GM18873 (cell line): Measurements from ENCODE around the gene ADAM12.

ENCODE experiments used
- ATAC-seq: cut with Tn5 transposase; IDR thresholded peaks from one replicate; pipeline ENCODE4 v1.9.1; 2021; ENCODE audit warnings: mild to moderate bottlenecking, moderate library complexity, moderate number of reproducible peaks; ENCODE audit not compliant: unreplicated experiment, low FRiP score

The ADAM12 gene

DNA sequence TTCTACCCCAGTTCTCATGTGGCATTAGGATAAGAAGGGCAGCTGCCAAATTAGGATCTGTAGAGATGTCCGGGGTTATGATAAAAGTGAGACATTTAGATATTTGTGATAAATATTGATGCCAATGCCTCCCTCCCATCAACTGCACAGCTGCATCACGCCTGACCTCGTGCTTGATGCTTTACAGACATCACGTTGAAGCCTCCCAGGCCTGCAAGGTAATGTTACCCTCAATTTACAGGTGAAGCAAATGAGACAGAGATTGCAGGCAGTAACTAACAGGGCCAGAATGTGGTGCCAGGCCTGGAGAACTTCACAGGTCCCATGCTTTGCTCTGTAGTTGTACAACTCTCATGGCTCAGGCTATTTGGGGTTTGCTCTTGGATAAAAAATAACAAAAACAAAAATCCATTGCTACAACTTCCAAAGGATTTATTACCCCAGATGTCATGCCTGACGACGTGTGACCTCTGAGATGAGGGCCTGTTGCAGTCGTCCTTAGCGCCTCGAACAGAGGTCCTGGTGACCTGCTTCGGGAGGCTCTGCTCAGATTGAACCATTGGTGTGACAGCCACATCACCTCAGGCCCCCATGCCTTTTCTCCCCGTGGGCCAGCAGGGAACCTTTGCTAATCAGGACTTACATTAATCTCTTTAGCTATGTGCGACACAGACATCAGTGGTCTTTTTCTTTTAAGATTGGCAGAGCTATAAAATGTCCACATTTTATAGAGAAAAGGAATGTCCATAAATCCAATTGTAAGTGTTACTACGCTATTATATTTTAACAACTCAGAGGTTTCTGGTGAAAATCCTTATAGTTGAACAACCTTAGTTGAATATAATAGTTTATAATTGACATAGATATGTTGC lies 169.3 kb downstream of the ADAM12 start:
- ATAC-seq = no peak

- no peak for ATAC-seq
Measured at GRCh38 chr10:126218174-126218573, 170.1 kb downstream of the ADAM12 start.

DNA sequence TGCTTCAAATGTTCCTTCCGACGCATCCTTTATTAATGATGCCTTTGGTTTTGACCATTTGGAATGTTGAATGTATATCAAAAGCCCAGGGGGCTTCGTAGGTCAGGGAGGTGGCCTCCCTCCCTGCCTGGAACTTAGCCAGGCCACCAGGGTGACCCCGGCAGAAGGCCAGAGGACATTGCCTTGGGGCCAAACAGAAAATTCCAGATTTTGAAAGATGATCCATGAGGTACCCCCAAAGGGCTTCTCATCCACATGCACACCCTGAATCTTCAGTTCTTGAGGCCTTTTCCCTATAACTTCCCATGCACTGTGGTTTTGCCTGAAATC lies 171.7 kb downstream of the ADAM12 start:
- ATAC-seq = no peak

- ATAC-seq = no peak
Measured at GRCh38 chr10:126215746-126216631, 172.3 kb downstream of the ADAM12 start.

DNA sequence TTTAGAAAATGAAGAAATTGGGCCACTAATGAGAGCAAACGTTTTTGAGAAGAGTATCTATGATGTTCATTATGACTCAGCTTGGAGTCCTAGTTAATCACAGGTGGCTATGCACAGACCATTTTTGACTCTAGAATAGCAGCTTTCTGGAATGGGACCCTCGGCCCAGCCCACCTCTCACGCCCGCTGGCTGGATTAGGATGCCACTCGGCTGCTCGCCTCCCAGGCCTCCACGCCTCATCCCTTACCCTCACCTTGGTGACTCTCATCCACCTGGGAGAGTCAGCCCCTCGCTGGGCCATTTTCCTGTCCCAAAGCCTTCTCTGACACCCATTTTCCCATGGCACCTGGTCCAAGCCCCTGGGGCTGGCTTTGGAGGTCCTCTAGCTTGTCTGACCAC lies 173.6 kb downstream of the ADAM12 start:
- no peak for ATAC-seq

DNA sequence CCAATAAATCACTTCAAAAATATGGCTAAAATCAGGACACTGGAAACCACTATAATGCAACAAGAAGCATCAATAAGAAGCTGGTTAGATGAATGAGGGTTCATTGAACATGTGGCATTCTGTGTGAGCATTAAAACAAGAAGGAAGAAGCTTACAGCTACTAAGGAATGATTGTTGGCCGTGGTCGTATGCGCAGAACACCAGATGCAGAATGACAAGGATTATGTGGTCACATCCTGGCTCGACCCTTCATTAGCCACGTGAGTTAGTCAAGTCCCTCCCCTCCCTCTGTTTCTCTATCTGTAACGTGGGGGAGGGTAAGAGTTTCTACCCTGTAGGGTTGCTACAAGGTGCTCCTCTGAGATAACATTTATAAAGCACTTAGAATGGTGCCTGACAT lies 174.3 kb downstream of the ADAM12 start:
- ATAC-seq = no peak

GRCh38 chr10:126212738-126213137 lies 175.5 kb downstream of the ADAM12 start:
- no peak for ATAC-seq

DNA sequence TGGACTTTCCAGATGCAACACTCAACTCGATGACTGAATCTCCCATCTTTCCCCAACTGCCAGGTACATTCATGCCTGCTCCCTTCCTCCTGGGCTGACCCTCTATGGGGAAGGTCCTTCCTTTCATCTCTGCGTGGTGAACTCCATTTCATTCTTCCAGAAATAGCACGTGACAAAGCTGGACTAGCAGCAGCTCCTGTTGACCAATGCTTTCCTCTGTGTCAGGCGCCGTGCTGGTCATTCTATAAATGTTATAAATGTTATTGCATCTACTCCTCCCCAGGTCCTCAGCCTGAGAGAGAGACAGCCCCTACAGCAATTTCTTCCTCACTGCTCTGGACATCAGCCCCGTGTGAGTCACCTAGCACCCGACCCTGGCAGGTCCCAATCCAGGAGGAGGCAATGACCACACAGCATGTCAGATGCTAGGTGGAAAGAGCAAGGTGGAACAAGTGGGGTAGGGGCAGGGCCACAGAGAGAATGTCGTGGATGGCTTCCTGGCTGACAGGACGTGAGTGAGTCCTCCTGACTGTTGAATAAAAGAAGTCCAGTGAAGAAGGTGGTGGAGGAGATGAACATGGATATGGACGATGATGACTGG lies 178.1 kb downstream of the ADAM12 start:
- ATAC-seq = no peak

GRCh38 chr10:126209451-126209850 lies 178.8 kb downstream of the ADAM12 start:
- ATAC-seq = no peak

DNA sequence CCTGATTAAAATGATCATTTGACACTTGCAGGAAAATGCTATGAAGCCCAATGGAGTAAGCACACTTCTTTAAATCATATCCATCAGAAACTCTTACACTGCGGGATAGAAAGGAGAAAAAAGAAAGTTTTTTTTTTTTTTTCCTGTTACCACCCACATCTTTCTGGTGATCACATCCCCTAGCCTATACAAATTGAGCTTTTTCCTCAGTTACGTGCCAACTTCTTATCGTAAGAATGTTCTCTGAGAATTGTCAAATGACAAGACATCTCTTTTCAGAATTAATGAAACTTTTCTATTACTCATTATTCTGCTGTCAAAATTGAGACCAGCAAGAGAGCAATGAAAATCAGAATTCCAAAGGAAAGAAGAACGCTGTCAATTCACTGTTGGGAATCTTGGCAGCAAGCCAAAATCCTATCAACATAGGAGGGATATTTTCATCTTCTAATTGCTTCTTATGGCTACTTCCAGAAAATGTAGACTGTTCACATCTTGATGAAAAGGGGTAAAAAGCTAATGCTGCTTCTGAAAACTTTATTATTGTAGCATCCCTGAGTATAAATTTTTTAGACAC lies 179.5 kb downstream of the ADAM12 start:
- ATAC-seq = no peak

GRCh38 chr10:126207851-126208250 lies 180.4 kb downstream of the ADAM12 start:
- no peak for ATAC-seq

GRCh38 chr10:126207313-126207771 lies 180.9 kb downstream of the ADAM12 start:
- no peak for ATAC-seq

GRCh38 chr10:126205486-126206205 lies 182.6 kb downstream of the ADAM12 start:
- ATAC-seq = no peak

- no peak for ATAC-seq
Measured at GRCh38 chr10:126204320-126204719, 184.0 kb downstream of the ADAM12 start.

- no peak for ATAC-seq
Measured at GRCh38 chr10:126203746-126204145, 184.5 kb downstream of the ADAM12 start.

DNA sequence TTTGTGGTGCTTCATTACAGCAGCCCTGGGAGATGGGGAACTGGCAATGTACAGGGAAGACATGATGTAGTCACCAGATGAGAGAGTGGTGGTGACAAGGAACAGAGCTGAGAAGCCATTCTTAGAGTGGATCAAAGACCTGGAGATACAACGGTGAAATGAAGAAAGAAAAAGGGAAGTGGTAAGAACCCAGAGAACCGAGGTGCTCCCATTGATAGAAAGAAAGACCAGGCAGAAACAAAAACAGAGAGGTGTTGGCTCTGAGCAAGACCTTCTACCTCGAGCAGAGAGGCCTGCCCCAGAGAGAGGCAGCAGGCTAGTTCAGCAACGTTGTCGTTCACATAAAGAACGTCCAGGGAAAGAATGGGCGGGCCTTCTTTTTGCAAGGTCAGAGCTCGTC lies 186.7 kb downstream of the ADAM12 start:
- ATAC-seq = no peak

DNA sequence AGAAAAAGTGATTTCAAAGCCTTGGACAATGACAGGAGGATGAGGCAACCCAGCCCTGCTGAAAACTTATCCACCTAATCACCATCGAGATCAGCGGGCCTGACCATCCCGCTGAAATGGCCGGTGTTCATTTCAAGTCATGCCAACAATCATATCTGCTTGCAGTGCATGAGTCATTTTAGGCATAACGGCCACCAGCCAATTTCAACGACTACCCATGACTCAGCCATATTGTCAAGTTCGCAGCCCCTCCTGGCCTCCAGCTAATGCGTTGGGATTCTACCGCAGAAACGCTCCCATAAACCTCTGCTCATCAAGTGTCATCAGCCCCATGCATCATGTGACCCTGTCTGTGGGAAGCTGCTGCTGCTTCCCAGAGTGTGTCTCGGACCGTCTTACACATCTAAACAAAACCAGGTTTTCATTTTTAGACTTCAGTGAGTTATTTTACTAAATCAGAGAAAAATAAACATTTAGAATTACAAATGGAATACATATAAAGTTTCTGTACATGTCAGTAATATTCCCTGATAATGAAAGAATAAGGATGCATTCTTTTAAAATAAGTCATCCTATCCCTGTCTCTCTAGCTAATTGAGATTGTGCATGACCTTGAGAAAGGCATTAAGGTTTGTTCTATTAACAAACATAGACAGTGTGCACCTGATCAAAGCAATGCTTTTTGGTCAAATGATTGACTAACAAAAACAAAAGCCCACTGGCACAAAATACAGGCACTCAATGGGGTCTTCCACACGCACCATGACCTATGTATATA lies 188.9 kb downstream of the ADAM12 start:
- ATAC-seq = no peak

DNA sequence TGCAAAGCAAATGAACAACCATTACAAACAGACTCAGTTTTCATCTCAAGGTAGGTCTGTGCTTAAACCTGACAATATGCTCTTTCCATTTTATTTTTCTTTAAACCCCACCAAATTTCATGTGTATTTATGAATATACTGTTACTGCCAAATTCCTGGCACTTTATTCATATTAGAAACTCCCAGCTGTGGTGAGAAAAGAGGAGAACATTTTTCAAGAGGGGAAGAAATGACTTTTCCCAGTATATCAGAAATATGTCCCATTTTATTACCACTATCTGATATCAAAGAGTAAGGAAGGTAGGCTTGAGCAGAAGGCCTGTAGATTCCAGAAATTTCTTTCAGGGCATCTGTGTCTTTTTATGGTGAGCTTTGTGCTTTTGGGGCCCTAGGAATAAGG lies 189.6 kb downstream of the ADAM12 start:
- ATAC-seq = no peak

- no peak for ATAC-seq
Measured at GRCh38 chr10:126197036-126197543, 191.2 kb downstream of the ADAM12 start.
